ENCODE results near the gene MAF. TPM values are rescaled to one million over a fixed set of nuclear protein-coding genes. Genes with fewer than 3 reads are reported as not detected.

The MAF gene
- total and polyA plus RNA-seq, 2 of the 4 experiments (the other 2 are of a cell fraction), result under 0.01 to 0.02 TPM

- ChIA-PET POLR2A (ENCODE audit: unreplicated experiment) (no interaction called here), CTCF (no interaction called here)
- no peak overlapping the region for H4K8ac ChIP-seq (ENCODE audit: low read depth in 2 of 2, low read length in 2 of 2)
- no peaks in the 10 kb centered on the region for H3K36me3 ChIP-seq (ENCODE audit: control insufficient read depth, insufficient read depth, low read length)
- H4K91ac ChIP-seq (ENCODE audit: insufficient read depth, low read depth, low read length), result no peak overlapping the region
- no peak overlapping the region for H3K23ac ChIP-seq (ENCODE audit: low read depth, low read length)
- no peak overlapping the region for H2AK9ac ChIP-seq (replicated peaks; ENCODE audit: low read depth, low read length, poor library complexity)
- intact Hi-C loops (cut with micrococcal nuclease), result no loop called here
- no peak overlapping the region for H2BK20ac ChIP-seq (ENCODE audit: low read depth, low read length)
- no peak overlapping the region for H3K18ac ChIP-seq (ENCODE audit: low read depth, low read length)
- H3K4me3 ChIP-seq (ENCODE audit: insufficient read depth, low read depth, low read length), result no peak overlapping the region
- H2AFZ ChIP-seq (replicated peaks; ENCODE audit: low read length, poor library complexity), result no peak overlapping the region
- no peaks in the 10 kb centered on the region for H3K4me1 ChIP-seq (ENCODE audit: control insufficient read depth, insufficient read depth, low read length)
- H3K9me3 ChIP-seq (ENCODE audit: control insufficient read depth, insufficient read depth, low read length), result peaks cover 2% of the 10 kb centered on the region; the same call in 1 of the 2 replicates
- H2BK120ac ChIP-seq (ENCODE audit: low read depth, low read length), result no peak overlapping the region
- no peak overlapping the region for H3K9ac ChIP-seq (ENCODE audit: low read depth, low read length)
- H3K4ac ChIP-seq (ENCODE audit: low read depth, low read length), result no peak overlapping the region
- no peak for TF ChIP-seq RCOR1 (IDR thresholded peaks at IDR 0.05; ENCODE audit: insufficient replicate concordance, low read length)
- no peak overlapping the region for H4K5ac ChIP-seq (ENCODE audit: low read depth, low read length)
- H3K79me1 ChIP-seq (ENCODE audit: low read depth in 1 of 2, low read length in 2 of 2), result no peaks in the 10 kb centered on the region
- H2BK5ac ChIP-seq (ENCODE audit: low read depth, low read length, poor library complexity, severe bottlenecking), result no peak overlapping the region
- H3K14ac ChIP-seq (replicated peaks; ENCODE audit: low read depth, low read length), result no peak overlapping the region
- no peaks in the 10 kb centered on the region for H4K20me1 ChIP-seq (ENCODE audit: insufficient read depth, low read length)
- no peak overlapping the region for H2AK5ac ChIP-seq (ENCODE audit: low read depth, low read length)
- no peak overlapping the region for H3K56ac ChIP-seq (ENCODE audit: extremely low read depth, insufficient read depth, low read length)
- H3K4me2 ChIP-seq (ENCODE audit: low read depth, low read length), result no peak overlapping the region
- dilution Hi-C loops (cut with HindIII; ENCODE audit: low sequenced_read_pairs, unreplicated experiment), result no loop called here
- H2BK15ac ChIP-seq (ENCODE audit: low read depth, low read length), result no peak overlapping the region
- H3K9me1 ChIP-seq (ENCODE audit: insufficient read depth, low read length), result no peaks in the 10 kb centered on the region
- DNase-seq (no peak), ATAC-seq (ENCODE audit: low read depth) (no peak)
- in situ Hi-C loops (cut with MboI; ENCODE audit: low sequenced_read_pairs), result no loop called here
- no CpG with 5 or more reads among the region's 4 CpGs for WGBS, 2 experiments (ENCODE audit: extremely low coverage in 2 of 2, insufficient read length in 1 of 2)
- no peak overlapping the region for H3K27ac ChIP-seq (ENCODE audit: insufficient read depth, low read length)
- no peaks in the 10 kb centered on the region for H3K27me3 ChIP-seq (ENCODE audit: control insufficient read depth, insufficient read depth, low read length)
- no TSS peak for BruUV-seq (replicated peaks)
These were observed 8.4 kb downstream of the MAF start for GRCh38 chr16:79592186-79592585.

All from IMR-90 (cell line).